Suppressor macrophage (primary cell): ENCODE results near the gene ART4.

Experiments
- DNase-seq, 4 experiments: peaks; one replicate each; pipeline ENCODE4 v3.0.0-alpha.2; 2020 to 2022

ART4 gene

GRCh38 chr12:14850929-14851663, 7.8 kb upstream of the ART4 start:
- no peak for DNase-seq

- DNase-seq, result no peak
These were observed 6.3 kb upstream of the ART4 start for GRCh38 chr12:14849661-14850060.

GRCh38 chr12:14846876-14847580, 3.7 kb upstream of the ART4 start:
- no peak for DNase-seq

- DNase-seq, result peak; percentile 37 to 69 (median 57)
These were observed 2.8 kb upstream of the ART4 start for GRCh38 chr12:14846042-14846587.

- DNase-seq, result peak; percentile 59 to 80 (median 72)
These were observed 2.0 kb upstream of the ART4 start for GRCh38 chr12:14845350-14845750.

GRCh38 chr12:14844401-14844800, 1.1 kb upstream of the ART4 start:
- no peak for DNase-seq

- no peak for DNase-seq
These were observed 1.0 kb downstream of the ART4 start for GRCh38 chr12:14842315-14842714.

- no peak for DNase-seq
These were observed 1.6 kb downstream of the ART4 start for GRCh38 chr12:14841761-14842160.

GRCh38 chr12:14840616-14841015, 2.7 kb downstream of the ART4 start:
- no peak for DNase-seq

GRCh38 chr12:14839262-14839661, 4.1 kb downstream of the ART4 start:
- no peak for DNase-seq

GRCh38 chr12:14836336-14837210, 6.8 kb downstream of the ART4 start:
- peak; percentile 5 to 40 (median 20) for DNase-seq

- DNase-seq, result no peak
These were observed 8.8 kb downstream of the ART4 start for GRCh38 chr12:14834509-14834908.

- DNase-seq, result no peak
These were observed 9.4 kb downstream of the ART4 start for GRCh38 chr12:14833952-14834351.

- no peak for DNase-seq
These were observed 10.0 kb downstream of the ART4 start for GRCh38 chr12:14833336-14833735.

- DNase-seq, result peak in 2 of 4 experiments; percentile 8 to 12
These were observed 14.4 kb downstream of the ART4 start for GRCh38 chr12:14828892-14829291.

GRCh38 chr12:14827043-14827442, 16.3 kb downstream of the ART4 start:
- no peak for DNase-seq

GRCh38 chr12:14826491-14826890, 16.8 kb downstream of the ART4 start:
- DNase-seq, result no peak

GRCh38 chr12:14825256-14825655, 18.1 kb downstream of the ART4 start:
- no peak for DNase-seq

GRCh38 chr12:14824012-14824634, 19.2 kb downstream of the ART4 start:
- no peak for DNase-seq

GRCh38 chr12:14814014-14814413, 29.3 kb downstream of the ART4 start, which contains the start of gene SMCO3:
SMCO3 (minus strand) TSS chr12:14814182; CDS start chr12:14806680, 7,502 bp downstream.
- no peak for DNase-seq

GRCh38 chr12:14811486-14811885, 31.8 kb downstream of the ART4 start:
- DNase-seq, result no peak

GRCh38 chr12:14810953-14811483, 32.3 kb downstream of the ART4 start:
- DNase-seq, result no peak
